HCT116 (cell line): ENCODE measurements around the gene SMIM41. TPM values are rescaled to one million over a fixed set of nuclear protein-coding genes. Genes with fewer than 3 reads are reported as not detected.

Experiments
- ATAC-seq: fragments of 200-7000 bp; cut with Tn5 transposase; 2 replicates; pipeline ENCODE4 v1.9.1; 2020; ENCODE audit warnings: mild to moderate bottlenecking, moderate library complexity
- BruUV-seq: library from RNA; stranded (reverse); fragments of 400-500 nt; replicated peaks from 2 replicates; lab custom pipeline; 2021; lab: Mats Ljungman, UMichigan
- CTCF ChIA-PET: fragments of 300-600 bp; sonication (Branson Sonifier 250); formaldehyde crosslinking; loops from one replicate; lab custom pipeline; 2021; ENCODE audit warnings: antibody characterized with exemption; lab: Charles Lee
- POLR2A ChIA-PET: fragments of 300-600, 350-600 bp; sonication (Branson Sonifier 250); formaldehyde crosslinking; loops from one replicate; lab custom pipeline; 2021; ENCODE audit warnings: antibody characterized with exemption; lab: Charles Lee
- RAD21 ChIA-PET, 2 experiments: fragments of 300-600 bp; sonication (Branson Sonifier 250); formaldehyde crosslinking; loops; one replicate each; lab custom pipeline; 2023; ENCODE audit warnings: low total read pairs in 2 of 2; ENCODE audit not compliant: uncharacterized antibody in 2 of 2, unreplicated experiment in 2 of 2, low non-redundant PET in 1 of 2; lab: Charles Lee
- DNase-seq: peaks from one replicate; pipeline ENCODE4 v3.0.0-alpha.2; 2010; ENCODE audit warnings: low read depth, low spot score
- H2AFZ ChIP-seq: fragments of 200-600 bp; shearing (Covaris generic), sonication (generic); 2 replicates; pipeline ENCODE4 v1.6.1; 2017; ENCODE audit warnings: low read depth, mixed run types, mixed read lengths, antibody characterized with exemption, low read length; ENCODE audit not compliant: poor library complexity, severe bottlenecking
- H3K27ac ChIP-seq: 2 replicates; pipeline ENCODE4 v1.5.1; 2012; ENCODE audit warnings: low read depth, low read length
- H3K27me3 ChIP-seq: fragments of 200-600 bp; sonication (generic); 2 replicates; pipeline ENCODE4 v1.6.1; 2016; ENCODE audit warnings: mixed run types, low read length, mixed read lengths; ENCODE audit not compliant: insufficient read depth
- H3K36me3 ChIP-seq, 2 experiments: fragments of 200-500 bp in 1 of 2; fragments of 200-600 bp in 1 of 2; sonication (Bioruptor generic) in 1 of 2; sonication (generic) in 1 of 2; 2 replicates each; pipeline versions ENCODE4 v1.5.1 to v1.6.1; 2014 to 2016; ENCODE audit warnings: low read length in 2 of 2, inconsistent platforms in 1 of 2, mixed read lengths in 1 of 2, mixed run types in 1 of 2; ENCODE audit not compliant: insufficient read depth in 2 of 2, control insufficient read depth in 1 of 2
- H3K4me1 ChIP-seq, 2 experiments: fragments of 200-600 bp in 1 of 2; sonication (generic) in 1 of 2; 2 replicates each; pipeline versions ENCODE4 v1.5.1 to v1.6.1; 2012 to 2017; ENCODE audit warnings: low read length in 2 of 2, inconsistent platforms in 1 of 2, mild to moderate bottlenecking in 1 of 2, mixed read lengths in 1 of 2, mixed run types in 1 of 2, moderate library complexity in 1 of 2; ENCODE audit not compliant: insufficient read depth in 2 of 2, control insufficient read depth in 1 of 2
- H3K4me2 ChIP-seq: fragments of 200-600 bp; sonication (generic); 2 replicates; pipeline ENCODE4 v1.6.1; 2017; ENCODE audit warnings: mixed run types, low read length, mixed read lengths
- H3K4me3 ChIP-seq, 2 experiments: fragments of 200-600 bp in 1 of 2; sonication (generic) in 1 of 2; replicated peaks in 1 of 2; 2 replicates each; pipeline ENCODE4 v1.5.1; 2011 to 2016; ENCODE audit warnings: low read length in 2 of 2, control low read depth in 1 of 2, low read depth in 1 of 2, mild to moderate bottlenecking in 1 of 2, mixed read lengths in 1 of 2, mixed run types in 1 of 2
- H3K79me2 ChIP-seq: fragments of 200-600 bp; sonication (generic); 2 replicates; pipeline ENCODE4 v1.6.1; 2017; ENCODE audit warnings: mild to moderate bottlenecking, mixed run types, low read length, moderate library complexity, mixed read lengths; ENCODE audit not compliant: insufficient read depth
- H3K9ac ChIP-seq: fragments of 200-600 bp; sonication (generic); 2 replicates; pipeline ENCODE4 v1.6.1; 2016; ENCODE audit warnings: low read length, mixed read lengths
- H3K9me2 ChIP-seq: fragments of 200-600 bp; sonication (generic), shearing (Covaris generic); 2 replicates; pipeline ENCODE4 v1.6.1; 2017; ENCODE audit warnings: mixed run types, mild to moderate bottlenecking, moderate library complexity; ENCODE audit not compliant: insufficient read depth
- H3K9me3 ChIP-seq, 2 experiments: fragments of 200-500 bp in 1 of 2; fragments of 200-600 bp in 1 of 2; sonication (Bioruptor generic) in 1 of 2; sonication (generic) in 1 of 2; 2 replicates each; pipeline ENCODE4 v1.6.1; 2014 to 2017; ENCODE audit warnings: low read length in 2 of 2, mixed read lengths in 2 of 2, inconsistent platforms in 1 of 2, low read depth in 1 of 2, mild to moderate bottlenecking in 1 of 2, mixed run types in 1 of 2, moderate library complexity in 1 of 2; ENCODE audit not compliant: control insufficient read depth in 1 of 2, insufficient read depth in 1 of 2
- H4K20me1 ChIP-seq: fragments of 200-600 bp; sonication (generic), shearing (Covaris generic); 2 replicates; pipeline ENCODE4 v1.6.1; 2017; ENCODE audit warnings: mixed run types, mild to moderate bottlenecking, moderate library complexity; ENCODE audit not compliant: insufficient read depth
- ATF3 ChIP-seq: IDR thresholded peaks from 2 replicates; pipeline ENCODE4 v1.6.1; 2012
- CBX3 ChIP-seq: IDR thresholded peaks from 2 replicates; pipeline ENCODE4 v1.6.1; 2012; ENCODE audit warnings: low read depth
- CEBPB ChIP-seq: IDR thresholded peaks from 2 replicates; pipeline ENCODE4 v1.6.1; 2012; ENCODE audit warnings: low read depth
- ELF1 ChIP-seq: IDR thresholded peaks from 2 replicates; pipeline ENCODE4 v1.6.1; 2012; ENCODE audit warnings: low read depth, borderline replicate concordance
- MAX ChIP-seq: IDR thresholded peaks from 2 replicates; pipeline ENCODE4 v1.6.1; 2012
- POLR2A ChIP-seq: IDR thresholded peaks from 2 replicates; pipeline ENCODE4 v1.7.0; 2011; ENCODE audit warnings: borderline replicate concordance; ENCODE audit not compliant: insufficient read depth, insufficient read length; ENCODE audit errors: extremely low read depth
- POLR2AphosphoS5 ChIP-seq: IDR thresholded peaks from 2 replicates; pipeline ENCODE4 v1.6.1; 2011; ENCODE audit warnings: mild to moderate bottlenecking, low read depth, low read length, moderate library complexity
- RAD21 ChIP-seq: IDR thresholded peaks from 2 replicates; pipeline ENCODE4 v1.6.1; 2012; ENCODE audit warnings: low read depth, mild to moderate bottlenecking
- SIN3A ChIP-seq: IDR thresholded peaks from 2 replicates; pipeline ENCODE4 v1.6.1; 2012; ENCODE audit warnings: low read depth
- SP1 ChIP-seq: IDR thresholded peaks from 2 replicates; pipeline ENCODE4 v1.6.1; 2012; ENCODE audit warnings: low read depth
- ZFX ChIP-seq: fragments of 450-650 bp; IDR thresholded peaks from 2 replicates; pipeline ENCODE4 v1.6.1; 2017
- intact Hi-C: fragments of 100-400 bp; cut with micrococcal nuclease; formaldehyde crosslinking; loops from 2 replicates; pipeline ENCODE4 v1.10.0; 2022
- total RNA-seq: library from RNA; stranded (reverse); gene quantifications from one replicate; pipeline ENCODE4 v1.2.1, GENCODE V29; 2021; ENCODE audit not compliant: unreplicated experiment

SMIM41 gene
- total RNA-seq, 1 experiment from 2014 or later = not detected

- TF ChIP-seq SIN3A = no peak
Measured at GRCh38 chr12:52080403-52081251, 1.1 kb downstream of the SMIM41 start (continued).

- Histone ChIP-seq H3K27me3 (no peaks in the 10 kb centered on the region), H3K27ac (no peak overlapping the region), H3K9me2 (no peaks in the 10 kb centered on the region), H4K20me1 (no peaks in the 10 kb centered on the region), H3K9ac (no peak overlapping the region), H3K36me3 (peaks cover 10 to 14% of the 10 kb centered on the region in 2 experiments; a peak in 3 of 4 replicates), H3K79me2 (peaks cover 5% of the 10 kb centered on the region; the same call in 1 of the 2 replicates), H3K9me3 (no peaks in the 10 kb centered on the region), H3K4me1 (peaks cover 0 to 5% of the 10 kb centered on the region in 2 experiments; a peak in 1 of 4 replicates), H3K4me3 (no peak overlapping the region), H3K4me2 (no peak overlapping the region), H2AFZ (no peak overlapping the region)
- BruUV-seq = no TSS peak
- no peak for ATAC-seq
- TF ChIP-seq ELF1 (no peak), SIN3A (no peak), SP1 (no peak), CEBPB (no peak), ZFX (no peak), RAD21 (no peak), MAX (no peak), CBX3 (no peak), ATF3 (no peak), POLR2AphosphoS5 (no peak), POLR2A (no peak)
- ChIA-PET CTCF (interaction anchor here (1.3 to 8.9 kb wide), 2 partner anchors 48 to 56 kb away, joined by 5 to 123 read pairs; no protein-coding TSS in a partner anchor), POLR2A (interaction anchor here (1.2 kb wide), 1 partner anchor 56 kb away, joined by 3 read pairs; no protein-coding TSS in a partner anchor), RAD21 (interaction anchor here (1.8 to 1.9 kb wide), 2 partner anchors 56 kb away, joined by 6 to 12 read pairs; no protein-coding TSS in a partner anchor)
- DNase-seq = no peak
- intact Hi-C loops = no loop called here
Measured at GRCh38 chr12:52081263-52081733, 1.8 kb downstream of the SMIM41 start.
